Psoas muscle (tissue), 8 donors: ENCODE results near the gene SCN5A. TPM values are rescaled to one million over a fixed set of nuclear protein-coding genes. Genes with fewer than 3 reads are reported as not detected.

Source experiments
- ATAC-seq, 4 donors: fragments of 200-7000 bp; cut with Tn5 transposase; one replicate each; pipeline ENCODE4 v1.9.1; 2020; ENCODE audit warnings: moderate library complexity in 3 of 4, mild to moderate bottlenecking in 2 of 4
- DNase-seq, 2 donors: peaks; one replicate each; pipeline ENCODE4 v3.0.0-alpha.2; 2020
- H3K27ac ChIP-seq: fragments of 200-600 bp; one replicate; pipeline ENCODE4 v1.8.0; 2022
- H3K27me3 ChIP-seq, 3 donors: fragments of 200-600 bp in 1 of 3; one replicate each; pipeline versions ENCODE4 v1.6.1 to v1.8.0; 2013 to 2022; ENCODE audit warnings: low read length in 2 of 3, mild to moderate bottlenecking in 2 of 3, moderate library complexity in 1 of 3; ENCODE audit not compliant: insufficient read depth in 3 of 3
- H3K36me3 ChIP-seq, 2 donors: fragments of 200-600 bp in 1 of 2; one replicate each; pipeline versions ENCODE4 v1.6.1 to v1.8.0; 2013 to 2022; ENCODE audit warnings: low read depth in 1 of 2, mild to moderate bottlenecking in 1 of 2, moderate library complexity in 1 of 2; ENCODE audit not compliant: insufficient read depth in 1 of 2
- H3K4me1 ChIP-seq: fragments of 200-600 bp; one replicate; pipeline ENCODE4 v1.8.0; 2022
- H3K4me3 ChIP-seq: fragments of 200-600 bp; one replicate; pipeline ENCODE4 v1.8.0; 2022; ENCODE audit warnings: mild to moderate bottlenecking
- H3K9me3 ChIP-seq: fragments of 200-600 bp; one replicate; pipeline ENCODE4 v1.8.0; 2022
- WGBS, 3 donors: extraction: QIAGEN DNeasy Blood & Tissue Kit; methylation state at CpG; one replicate each; pipeline versions ENCODE4 v1.1.6 to v1.1.7; 2013; 5-methylcytosine and 5-hydroxymethylcytosine counted together
- intact Hi-C, 2 donors: fragments of 100-400 bp; cut with DNase I; formaldehyde crosslinking; loops; one replicate each; pipeline versions ENCODE4 v1.11.0 to v1.14.2; 2022
- polyA plus RNA-seq, 3 donors: library from polyadenylated mRNA; stranded (reverse); fragments of 200-250 nt; gene quantifications; one replicate each; pipeline ENCODE4 v1.2.3, GENCODE V29; 2013
- total RNA-seq, 4 donors: library from RNA; stranded (reverse); fragmentation: NEBNext Ultra II Directional in 2 of 4; extraction: Animal tissue kit (Norgen Biotek cat#: 25700) in 2 of 4; gene quantifications; one replicate each; pipeline versions ENCODE4 v1.2.1 to v1.2.4, GENCODE V29; 2021 to 2023
- TF ChIP-seq, protein P1 (sequence below): fragments of 200-600 bp; IDR thresholded peaks from one replicate; pipeline ENCODE4 v1.8.0; 2022; ENCODE audit warnings: antibody characterized with exemption
- donor health status: healthy with polysubstance abuse.
- donor health status: DM: no; HTN: no; CAD: no; lungs with moderate emphysema.
- donor health status: Bipolar disorder and iron deficiency.
- donor health status: healthy.
- donor health status: DM: yes; HTN: yes; CAD: no.
- donor health status: DM: no; HTN: no; CAD: no.
- donor health status: DM: no; HTN: no; CAD: no.
- donor health status: DM: yes; HTN: yes; CAD: no.

Gene SCN5A
- total and polyA plus RNA-seq, 7 donors, result 0.17 to 34.2 (median 5.7) TPM

DNA sequence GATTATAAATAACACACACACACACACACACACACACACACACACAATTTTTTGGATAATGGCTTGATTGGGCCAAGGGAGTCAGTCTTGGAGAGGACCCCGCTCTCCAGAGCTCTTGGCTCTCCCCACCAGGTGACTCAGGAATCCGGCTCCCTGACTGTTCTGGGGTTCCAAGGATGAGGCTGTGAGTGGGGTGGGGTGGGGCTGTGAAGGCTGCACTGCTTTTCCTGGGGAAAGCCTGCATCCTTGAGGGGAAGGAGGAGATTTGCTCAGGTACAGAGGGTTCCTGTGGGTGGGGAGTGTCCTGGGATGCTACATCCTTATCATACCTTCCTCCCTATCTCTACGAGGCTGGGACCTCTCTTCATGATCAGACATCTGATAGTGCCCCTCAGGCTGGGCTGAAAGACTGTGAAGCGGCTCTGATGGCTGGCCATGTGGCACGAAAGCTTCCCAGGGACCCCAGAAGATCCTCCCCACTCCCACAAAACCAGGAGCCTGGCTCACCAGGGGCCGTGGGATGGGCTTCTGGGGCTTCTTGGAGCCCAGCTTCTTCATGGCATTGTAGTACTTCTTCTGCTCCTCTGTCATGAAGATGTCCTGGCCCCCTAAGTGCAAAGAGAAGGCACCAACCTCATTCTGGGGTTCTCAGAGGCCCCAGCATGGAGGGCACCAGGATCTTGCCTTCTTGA, 94.2 kb downstream of the SCN5A start:
- Histone ChIP-seq H3K4me3 (no peak overlapping the region), H3K9me3 (no peaks in the 10 kb centered on the region), H3K4me1 (no peaks in the 10 kb centered on the region), H3K36me3 (no peaks in the 10 kb centered on the region), H3K27me3 (no peaks in the 10 kb centered on the region), H3K27ac (no peak overlapping the region)
- no peak for DNase-seq
- TF ChIP-seq, protein P1, sequence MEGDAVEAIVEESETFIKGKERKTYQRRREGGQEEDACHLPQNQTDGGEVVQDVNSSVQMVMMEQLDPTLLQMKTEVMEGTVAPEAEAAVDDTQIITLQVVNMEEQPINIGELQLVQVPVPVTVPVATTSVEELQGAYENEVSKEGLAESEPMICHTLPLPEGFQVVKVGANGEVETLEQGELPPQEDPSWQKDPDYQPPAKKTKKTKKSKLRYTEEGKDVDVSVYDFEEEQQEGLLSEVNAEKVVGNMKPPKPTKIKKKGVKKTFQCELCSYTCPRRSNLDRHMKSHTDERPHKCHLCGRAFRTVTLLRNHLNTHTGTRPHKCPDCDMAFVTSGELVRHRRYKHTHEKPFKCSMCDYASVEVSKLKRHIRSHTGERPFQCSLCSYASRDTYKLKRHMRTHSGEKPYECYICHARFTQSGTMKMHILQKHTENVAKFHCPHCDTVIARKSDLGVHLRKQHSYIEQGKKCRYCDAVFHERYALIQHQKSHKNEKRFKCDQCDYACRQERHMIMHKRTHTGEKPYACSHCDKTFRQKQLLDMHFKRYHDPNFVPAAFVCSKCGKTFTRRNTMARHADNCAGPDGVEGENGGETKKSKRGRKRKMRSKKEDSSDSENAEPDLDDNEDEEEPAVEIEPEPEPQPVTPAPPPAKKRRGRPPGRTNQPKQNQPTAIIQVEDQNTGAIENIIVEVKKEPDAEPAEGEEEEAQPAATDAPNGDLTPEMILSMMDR, result no peak
- ATAC-seq, result no peak
- intact Hi-C loops, result no loop called here
- 93 to 97% (median 94%) methylated on average over 6 of the region's 6 CpGs for WGBS, 3 donors

DNA sequence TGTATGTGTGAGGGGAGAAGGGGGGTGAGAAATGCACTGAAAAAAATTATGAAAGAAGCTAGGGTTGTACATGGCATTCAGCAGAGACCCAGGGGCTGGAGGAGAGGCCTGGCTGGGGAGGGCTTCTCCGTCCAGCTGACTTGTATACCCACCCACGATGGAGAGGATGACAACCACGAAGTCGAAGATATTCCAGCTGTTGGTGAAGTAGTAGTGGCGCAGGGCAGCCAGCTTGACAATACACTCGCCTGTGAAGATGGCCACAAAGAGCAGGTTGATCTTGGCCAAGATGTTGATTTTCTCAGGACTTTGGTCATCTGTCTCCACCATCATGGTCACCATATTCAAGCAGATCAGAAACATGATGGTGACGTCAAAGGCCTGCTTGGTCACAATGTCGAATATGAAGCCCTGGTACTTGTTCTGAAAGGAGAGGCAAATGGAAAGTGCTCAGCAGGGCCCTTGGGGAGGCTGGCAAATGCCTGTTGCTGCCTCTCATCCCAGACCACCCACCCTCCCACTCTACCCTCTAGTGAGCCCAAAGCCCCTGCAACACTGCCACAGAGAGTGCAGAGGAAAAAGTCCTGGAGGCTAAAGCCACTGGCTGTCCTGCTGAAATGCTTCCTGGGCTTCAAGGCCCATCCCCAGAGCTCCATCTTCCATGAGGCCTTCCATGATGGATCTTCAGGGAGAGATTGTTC, 95.2 kb downstream of the SCN5A start:
- TF ChIP-seq, protein P1, result no peak
- no peaks in the 10 kb centered on the region for H3K36me3 ChIP-seq
- 85 to 92% (median 90%) methylated on average over 8 of the region's 8 CpGs for WGBS, 3 donors
- no peaks in the 10 kb centered on the region for H3K4me1 ChIP-seq
- no peak for DNase-seq
- H3K27me3 ChIP-seq, result no peaks in the 10 kb centered on the region
- no peak for ATAC-seq
- H3K4me3 ChIP-seq, result no peak overlapping the region
- no peaks in the 10 kb centered on the region for H3K9me3 ChIP-seq
- intact Hi-C loops, result no loop called here
- no peak overlapping the region for H3K27ac ChIP-seq

DNA sequence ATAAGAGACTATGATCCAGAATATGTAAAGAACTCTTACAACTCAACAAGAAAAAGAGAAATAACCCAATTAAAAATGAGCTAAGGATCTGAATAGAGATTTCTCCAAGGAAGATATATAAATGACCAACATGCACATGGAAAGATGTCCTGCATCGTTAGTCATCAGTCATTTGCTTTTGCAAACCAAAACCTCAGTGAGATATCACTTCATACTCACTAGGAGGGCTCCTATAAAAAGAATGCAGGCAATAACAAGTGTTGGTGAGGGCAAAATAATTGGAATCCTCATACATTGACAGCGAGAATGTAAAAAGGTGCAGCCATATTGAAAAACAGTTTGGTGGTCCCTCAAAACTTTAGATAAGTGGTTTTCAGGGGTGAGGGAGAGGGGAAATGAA, 96.4 kb downstream of the SCN5A start:
- Histone ChIP-seq H3K27me3 (no peaks in the 10 kb centered on the region), H3K36me3 (no peaks in the 10 kb centered on the region), H3K4me3 (no peak overlapping the region), H3K27ac (no peak overlapping the region), H3K4me1 (no peaks in the 10 kb centered on the region), H3K9me3 (no peaks in the 10 kb centered on the region)
- intact Hi-C loops, result no loop called here
- ATAC-seq (no peak), DNase-seq (no peak)
- TF ChIP-seq, protein P1, result no peak
- WGBS, 3 donors, result 91 to 99% (median 93%) methylated on average over 2 of the region's 2 CpGs

DNA sequence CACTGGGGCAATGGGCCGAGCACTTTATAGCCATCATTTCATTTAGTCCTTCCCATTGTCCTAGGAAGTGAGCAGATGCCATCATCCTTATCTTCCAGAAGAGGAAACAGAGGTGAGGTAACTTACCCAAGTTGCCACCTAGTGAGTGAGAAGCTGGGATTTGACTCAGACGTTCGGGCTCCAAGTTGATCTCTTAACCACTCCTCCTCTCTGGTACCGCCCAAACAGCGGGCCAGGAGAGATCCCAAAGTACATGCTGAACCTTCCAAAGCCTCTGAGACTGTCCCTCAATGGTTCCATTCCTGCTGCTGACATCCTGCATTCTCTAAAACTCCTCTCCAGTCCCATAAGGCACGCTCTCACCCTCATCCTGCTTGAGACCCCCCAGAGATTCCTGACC, 97.1 kb downstream of the SCN5A start:
- H3K27ac ChIP-seq, result no peak overlapping the region
- intact Hi-C loops, result no loop called here
- no peaks in the 10 kb centered on the region for H3K4me1 ChIP-seq
- H3K4me3 ChIP-seq, result no peak overlapping the region
- DNase-seq (no peak), ATAC-seq (no peak)
- H3K9me3 ChIP-seq, result no peaks in the 10 kb centered on the region
- H3K27me3 ChIP-seq, result no peaks in the 10 kb centered on the region
- H3K36me3 ChIP-seq, result no peaks in the 10 kb centered on the region
- WGBS, 3 donors, result 72 to 79% (median 78%) methylated on average over 6 of the region's 6 CpGs
- TF ChIP-seq, protein P1, result no peak
